ENCODE results near the gene CRYBG2.
"Not testable (repeated sequence)": the region's sequence is repeated elsewhere in the genome, so short reads cannot be mapped to it uniquely, and the experiment has no call there.

The CRYBG2 gene, protein sequence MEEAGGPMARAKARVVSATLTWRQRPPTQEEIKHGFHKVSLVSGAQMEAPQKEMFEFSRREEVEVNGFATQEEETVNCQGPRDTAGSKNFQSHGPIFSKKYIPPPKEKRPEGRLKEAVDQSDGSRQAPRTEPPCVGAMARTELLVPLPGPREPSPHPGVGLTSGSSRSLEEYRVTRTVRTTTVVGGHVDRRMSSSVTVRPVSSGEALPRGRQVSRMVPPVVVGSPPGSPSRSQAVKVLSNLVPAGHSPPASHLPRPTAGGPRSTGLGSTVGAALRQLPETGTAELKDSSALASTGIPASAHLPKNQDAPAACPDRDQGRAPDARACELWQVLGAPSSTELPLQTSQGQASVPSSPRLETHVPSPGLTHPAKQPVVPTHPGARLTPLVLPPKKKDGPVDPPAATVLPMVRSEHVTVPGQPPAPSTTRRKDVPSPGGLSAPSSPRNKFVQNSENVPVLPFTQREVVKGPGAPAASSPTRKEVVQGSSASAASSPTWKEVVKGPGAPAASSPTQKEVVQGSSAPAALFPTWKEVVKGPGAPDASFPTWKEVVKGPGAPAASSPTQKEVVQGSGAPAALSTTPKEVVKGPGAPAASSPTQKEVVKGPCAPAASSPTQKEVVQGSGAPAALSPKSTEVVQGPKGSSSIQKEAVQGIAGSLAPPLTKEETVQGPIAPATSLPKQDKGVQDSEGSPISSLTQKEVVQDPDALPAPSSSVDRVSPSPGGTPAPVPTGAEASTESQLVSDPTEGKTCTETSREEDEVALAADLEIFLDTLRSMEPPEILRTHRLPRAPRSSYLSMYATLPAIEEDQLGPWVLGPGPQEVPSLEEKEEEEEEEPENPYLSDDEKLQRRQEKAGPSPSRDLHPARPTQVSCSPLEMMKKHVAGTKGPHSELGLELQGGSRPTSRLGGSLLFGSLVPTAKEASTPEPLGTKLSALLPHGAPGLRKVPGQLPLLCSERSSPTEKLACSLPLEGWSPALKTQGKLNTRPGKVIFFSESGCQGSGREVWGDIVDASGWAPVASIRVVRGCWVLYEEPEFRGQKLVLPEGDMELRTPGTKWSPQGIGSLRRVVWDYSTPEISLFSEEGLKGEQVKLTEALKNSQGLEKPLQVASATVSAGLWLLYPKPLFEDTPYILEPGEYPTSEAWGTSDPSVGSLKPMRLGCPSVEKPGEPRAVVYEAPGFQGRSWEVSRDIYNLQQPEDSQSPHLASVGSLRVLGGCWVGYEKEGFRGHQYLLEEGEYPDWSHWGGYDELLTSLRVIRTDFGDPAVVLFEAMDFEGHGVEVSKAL (N-terminal part only)

DNA sequence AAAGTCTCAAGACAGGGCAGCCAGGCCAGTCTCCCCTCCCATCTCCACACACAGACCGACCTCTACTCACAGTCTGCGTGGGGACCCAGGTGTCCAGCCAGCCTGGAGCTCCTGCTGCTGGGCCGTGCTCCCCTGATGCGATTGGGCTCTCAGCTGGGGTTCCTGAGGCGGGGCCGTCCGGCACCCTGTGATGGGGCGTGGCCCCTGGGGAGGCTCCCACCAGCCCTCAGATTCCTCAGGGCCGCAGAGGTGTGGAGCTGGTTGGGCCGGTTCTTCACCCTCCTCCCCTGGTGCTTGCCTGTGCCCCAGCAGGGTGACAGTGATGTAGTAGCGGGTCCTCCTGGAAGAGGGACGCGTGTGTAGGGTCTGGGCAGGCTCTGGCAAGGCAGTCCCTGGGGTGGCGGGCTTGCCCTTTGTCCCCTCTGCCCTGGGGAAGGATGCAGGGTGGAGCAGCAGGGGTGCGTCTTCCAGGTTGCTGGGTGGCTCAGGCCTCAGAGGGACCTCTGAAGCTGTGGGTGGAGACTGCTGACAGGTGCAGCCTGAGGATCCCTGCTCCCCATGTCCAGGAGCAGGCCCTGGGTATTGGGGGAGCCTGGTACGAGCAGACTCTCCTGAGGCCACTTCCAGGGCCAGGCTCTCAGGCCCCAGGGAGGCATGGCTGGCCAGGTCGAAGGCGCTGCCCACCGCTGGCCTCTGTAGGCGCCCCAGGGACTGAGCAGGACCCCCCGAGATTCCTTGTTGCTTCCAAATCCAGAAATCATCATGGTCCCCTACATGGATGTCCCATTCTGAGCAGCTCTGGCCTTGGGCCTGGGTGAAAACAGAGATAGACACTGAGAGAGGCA lies at the start of gene CRYBG2:
Gene CRYBG2 (minus strand): TSS at position 155 of the 845 bp plus-strand sequence. CDS start 7,473 bp downstream, outside the sequence.
- DNase-seq: no peak

DNA sequence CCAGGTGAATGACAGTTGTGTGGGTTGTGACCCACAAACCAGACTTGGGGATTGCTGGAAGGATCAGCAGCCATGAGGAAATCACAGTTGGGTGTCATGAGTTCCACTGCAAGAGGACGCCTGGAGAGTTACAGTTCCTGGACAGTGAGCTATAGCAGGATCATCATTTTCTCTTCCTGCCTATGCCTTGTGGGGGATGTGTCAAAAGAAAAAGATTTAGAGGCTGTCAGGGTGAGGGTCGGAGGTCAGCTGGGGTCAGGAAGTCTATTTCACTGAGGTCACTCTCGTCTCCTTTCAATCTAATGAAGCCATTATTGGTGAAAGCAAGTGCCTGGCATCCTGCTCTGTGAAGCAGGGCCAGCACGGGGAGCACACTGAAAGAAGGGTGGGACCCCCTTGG lies 49.7 kb upstream of the CRYBG2 start:
- DNase-seq: no peak

DNA sequence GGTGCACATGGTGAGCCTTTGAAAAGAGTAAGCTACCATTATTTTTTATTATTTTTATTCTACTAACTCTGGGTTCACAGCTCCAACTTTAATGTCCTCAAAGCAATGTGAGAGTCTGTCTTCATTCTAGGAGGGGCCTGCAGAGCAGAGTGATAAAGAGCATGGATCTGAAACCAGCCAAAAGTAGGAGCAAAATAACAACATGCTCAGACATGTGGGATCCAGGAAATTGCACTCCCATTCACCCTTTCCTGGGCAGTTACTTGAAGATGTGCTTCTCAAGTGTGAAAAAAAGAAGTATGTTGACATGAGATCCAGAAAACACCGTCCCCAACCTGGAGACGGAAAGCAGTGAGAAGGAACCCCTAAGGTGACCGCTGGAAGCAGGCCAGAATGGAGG lies 48.0 kb upstream of the CRYBG2 start:
- DNase-seq: no peak

DNA sequence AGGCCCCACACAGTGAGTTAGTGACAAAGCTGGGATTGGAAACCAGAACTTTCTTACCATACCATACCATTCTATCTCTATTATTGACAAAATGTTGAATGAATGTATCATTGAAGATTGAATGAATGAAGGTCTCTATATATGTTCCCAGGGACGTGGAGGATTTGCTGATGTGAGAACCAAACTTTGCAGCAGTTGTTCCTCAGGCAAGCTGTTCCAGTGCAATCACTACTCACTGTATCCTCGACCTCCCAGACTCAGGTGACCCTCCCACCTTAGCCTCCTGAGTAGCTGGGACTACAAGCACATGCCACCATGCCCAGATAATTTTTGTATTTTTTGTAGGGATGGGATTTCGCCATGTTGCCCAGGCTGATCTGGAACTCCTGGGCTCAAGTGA lies 45.1 kb upstream of the CRYBG2 start:
- no peak for DNase-seq

DNA sequence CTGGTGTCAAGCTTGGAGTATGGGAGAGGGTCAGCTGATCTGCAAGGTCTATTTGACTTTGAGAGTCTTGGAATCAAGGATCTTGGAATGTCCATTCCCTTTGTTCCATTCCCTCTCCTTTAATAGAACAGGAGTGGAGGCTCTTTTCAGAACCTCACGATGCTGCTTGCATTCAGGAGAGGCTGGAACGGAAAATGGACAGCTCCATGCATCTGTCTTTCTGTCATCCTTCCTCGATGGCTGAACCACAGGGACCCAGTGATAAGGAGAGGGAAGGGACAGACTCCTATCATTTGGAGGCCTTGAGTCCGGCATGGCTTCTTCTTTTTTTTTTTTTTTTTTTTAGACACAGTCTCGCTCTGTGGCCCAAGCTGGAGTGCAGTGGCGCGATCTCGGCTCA lies 41.8 kb upstream of the CRYBG2 start:
- no peak for DNase-seq

DNA sequence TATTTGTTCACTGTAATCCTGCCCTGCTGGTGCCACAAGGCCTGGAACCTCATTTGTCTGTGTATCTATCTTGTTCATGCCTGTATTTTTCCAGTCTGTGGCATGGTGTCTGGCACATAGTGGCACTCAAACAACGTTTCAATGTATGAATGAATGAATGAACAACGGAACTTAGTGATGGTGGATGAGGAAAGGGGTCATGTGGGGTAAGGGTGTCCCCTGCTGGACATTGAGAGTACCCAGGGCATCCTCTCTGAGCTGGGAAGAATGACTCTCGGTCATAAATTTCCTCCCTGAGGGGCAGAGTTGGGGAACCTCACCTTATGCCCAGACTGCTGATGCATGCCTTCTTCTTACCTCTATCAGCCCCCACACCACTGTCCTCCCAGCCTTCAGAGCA lies 37.5 kb upstream of the CRYBG2 start:
- peak in 1 of 2 donors; percentile 50 for DNase-seq

DNA sequence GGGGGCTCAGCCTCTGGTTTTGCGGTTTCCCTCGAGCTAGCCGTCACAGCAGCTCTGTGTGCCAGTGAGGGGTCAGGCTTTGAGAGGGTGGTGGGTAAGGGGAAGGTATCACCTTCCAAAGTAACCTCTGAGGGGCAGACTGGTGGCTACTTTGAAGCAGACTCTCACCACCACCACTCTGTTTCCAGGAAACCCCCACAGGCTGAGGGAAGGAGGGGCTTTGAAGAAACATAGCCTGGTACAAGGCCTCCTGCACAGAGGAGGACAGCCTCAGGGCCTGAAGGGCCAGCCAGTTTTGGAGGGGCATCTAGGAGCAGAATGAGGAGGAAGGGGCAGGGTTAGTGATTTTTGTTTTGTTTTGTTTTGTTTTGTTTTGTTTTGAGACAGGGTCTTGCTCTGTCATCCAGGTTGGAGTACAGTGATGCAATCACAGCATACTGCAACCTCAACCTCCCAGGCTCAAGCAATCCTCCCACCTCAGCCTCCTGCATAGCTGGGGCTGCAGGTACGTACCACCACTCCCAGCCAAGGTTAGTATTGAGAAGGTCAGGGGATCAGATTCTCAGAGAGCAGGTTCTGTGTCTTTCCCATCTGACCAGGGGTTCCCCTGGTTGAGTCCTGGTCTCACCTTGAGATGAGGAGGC lies 35.8 kb upstream of the CRYBG2 start:
- DNase-seq: no peak

DNA sequence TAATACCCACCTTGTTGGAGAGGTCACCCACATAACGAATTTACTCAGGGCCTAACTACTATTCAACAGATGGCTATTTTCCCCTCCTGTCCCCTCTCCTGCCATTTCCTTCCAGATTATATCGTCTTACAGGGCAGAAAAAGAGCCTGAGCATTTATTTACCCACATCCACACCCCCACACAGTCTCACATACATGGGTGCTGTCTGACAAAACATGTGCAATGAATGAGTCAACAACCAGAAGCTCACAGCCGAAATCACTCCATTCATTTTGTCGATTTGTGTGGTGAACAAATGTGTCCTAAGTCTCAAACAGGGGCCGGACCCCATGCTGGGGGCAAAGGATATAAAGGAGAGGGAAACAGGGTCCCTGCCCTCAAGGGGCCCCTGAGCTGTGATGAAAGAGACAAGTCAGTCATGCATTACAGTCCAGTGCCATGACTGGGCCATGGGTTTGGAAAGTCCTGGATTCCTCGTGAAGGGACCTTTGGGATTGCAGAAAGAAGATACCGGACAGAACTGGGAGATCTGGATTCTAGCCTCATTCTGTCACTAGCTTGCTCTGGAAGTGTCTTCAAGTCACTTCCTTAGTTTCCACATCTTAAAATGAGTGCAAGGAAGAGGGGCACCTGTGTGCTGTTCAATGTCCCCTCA lies 35.0 kb upstream of the CRYBG2 start:
- DNase-seq: no peak

DNA sequence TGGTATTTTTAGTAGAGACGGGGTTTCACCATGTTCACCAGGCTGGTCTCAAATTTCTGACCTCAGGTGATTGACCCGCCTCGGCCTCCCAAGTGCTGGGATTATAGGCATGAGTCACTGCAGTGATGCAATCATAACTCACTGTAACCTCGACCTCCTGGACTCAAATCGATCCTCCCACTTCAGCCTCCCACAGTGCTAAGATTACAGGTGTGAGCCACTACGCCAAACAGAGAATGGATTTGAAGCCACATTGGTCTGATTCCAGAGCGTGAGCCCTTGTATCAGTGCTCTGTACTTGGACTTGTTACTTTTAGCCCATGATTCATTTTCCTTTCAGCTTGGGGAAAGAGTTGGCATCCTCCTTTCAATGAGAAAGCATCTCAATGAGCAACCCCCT lies 33.5 kb upstream of the CRYBG2 start:
- no peak for DNase-seq

DNA sequence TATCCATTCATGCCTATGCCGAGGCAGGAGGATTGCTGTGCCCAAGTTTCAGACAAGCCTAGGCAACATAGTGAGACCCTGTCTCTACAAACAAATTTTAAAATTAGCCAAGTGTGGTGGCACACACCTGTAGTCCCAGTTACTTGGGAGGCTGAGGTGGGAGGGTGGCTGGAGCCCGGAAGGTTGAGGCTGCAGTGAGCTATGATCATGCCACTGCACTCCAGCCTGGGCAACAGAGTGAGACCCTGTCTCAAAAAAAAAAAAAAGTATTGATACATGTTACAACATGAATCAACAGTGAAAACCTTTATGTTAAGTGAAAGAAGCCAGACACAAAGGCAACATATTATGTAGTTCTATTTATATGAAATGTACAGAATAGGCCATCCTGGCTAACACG lies 31.1 kb upstream of the CRYBG2 start:
- not testable (repeated sequence) for DNase-seq

DNA sequence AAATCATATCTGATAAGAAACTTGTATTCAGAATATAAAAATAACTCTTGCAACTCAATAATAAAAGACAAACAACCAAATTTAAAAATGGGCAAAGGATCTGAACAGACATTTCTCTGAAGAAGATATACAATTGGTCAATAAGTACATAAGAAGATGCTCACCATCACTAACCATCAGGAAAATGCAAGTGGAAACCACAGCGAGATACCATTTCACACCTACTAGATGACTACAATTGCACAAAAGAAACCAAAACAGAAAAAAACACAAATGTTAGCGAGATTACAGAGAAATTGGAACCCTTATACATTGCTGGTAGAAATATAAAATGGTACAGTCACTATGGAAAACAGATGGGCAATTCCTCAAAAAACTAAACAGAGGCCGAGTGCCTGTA lies 30.1 kb upstream of the CRYBG2 start:
- DNase-seq: no peak

DNA sequence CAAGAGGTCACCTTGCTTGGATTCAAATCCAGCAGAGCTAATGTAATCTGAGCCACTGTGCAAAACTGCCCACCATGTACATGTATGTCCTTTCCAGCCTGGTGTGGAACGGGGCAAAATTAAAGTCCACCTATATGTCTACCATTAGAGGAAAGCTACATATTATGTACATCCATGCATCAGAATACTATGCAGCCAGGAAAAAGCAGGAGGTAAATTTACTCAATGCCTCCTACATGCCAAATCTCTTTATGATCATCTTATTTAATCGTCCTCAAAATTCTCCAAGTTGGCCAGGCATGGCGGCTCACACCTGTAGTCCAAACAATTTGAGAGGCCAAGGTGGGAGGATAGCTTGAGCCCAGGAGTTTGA lies 24.9 kb upstream of the CRYBG2 start:
- no peak for DNase-seq

DNA sequence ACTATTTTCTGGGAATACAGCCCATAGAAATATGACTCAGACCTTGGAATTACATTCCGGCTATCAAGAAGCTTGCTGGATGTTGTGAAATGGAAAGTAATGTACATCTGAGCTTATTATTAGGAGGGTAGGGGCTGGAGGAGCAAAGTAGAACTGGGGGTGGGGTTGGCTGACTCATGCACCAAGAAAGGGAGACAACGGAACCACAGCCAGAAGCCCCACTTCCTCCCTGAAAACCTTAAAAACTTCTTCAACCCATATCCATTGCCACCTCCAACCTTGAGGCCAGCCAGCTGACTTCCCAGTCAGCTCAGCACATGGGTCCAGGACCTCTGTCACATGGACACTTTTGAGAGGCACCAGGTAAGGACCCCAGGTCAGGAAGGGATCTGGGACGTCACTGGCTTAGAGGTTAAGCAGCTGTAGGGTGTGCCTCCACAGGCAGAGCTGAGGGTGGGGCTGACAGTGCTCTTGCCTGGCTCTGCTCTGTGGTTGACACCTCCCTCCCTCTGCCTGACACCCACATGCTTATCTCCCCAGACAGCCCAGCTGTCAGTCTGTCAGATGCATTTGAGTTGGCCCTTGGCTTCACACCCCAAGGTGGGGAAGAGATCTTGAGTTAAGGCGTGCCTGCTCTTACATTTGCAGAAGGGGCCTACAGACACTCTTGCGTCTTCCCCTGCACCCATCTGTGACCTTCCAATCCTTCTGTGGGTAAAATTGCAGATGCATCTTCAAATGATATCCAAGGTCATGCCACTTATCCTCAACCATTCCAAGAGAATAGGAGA lies 24.4 kb upstream of the CRYBG2 start:
- DNase-seq: peak; percentile 13 to 95

DNA sequence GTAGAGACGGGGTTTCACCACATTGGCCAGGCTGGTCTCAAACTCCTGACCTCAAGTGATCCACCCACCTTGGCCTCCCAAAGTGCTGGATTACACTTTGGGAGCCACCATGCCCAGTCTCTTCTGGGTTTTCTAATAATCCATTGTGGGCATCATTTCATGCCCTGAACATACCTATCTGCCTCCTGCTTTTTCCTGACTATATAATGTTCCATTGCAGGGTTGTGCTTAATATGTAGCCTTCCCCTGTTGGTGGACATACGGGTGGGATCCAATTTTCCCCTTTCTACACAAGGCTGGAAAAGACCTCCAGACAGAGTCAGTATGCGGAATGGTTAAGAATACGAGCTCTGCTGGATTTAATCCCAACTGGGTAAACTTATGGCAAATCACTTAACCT lies 22.1 kb upstream of the CRYBG2 start:
- no peak for DNase-seq

DNA sequence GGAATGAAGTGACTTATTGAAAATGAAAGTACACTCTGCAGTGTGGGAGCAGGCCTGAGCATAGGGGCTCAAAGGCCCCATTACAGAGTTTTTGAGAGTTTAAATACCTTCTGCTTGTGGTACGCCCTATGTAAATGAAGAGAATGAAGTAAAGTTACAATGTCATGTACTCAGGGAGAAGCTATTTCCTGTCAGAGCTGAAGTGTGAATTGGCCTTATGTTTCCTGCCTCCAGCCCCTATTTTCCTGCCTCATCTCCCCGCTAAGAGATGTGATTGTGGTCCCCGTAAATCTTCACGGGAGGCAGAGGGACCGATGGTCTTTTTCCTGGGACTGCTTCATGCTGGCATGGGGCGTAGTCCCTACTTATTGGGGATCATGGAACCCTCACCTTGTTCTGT lies 21.2 kb upstream of the CRYBG2 start:
- peak in 1 of 2 donors; percentile 64 for DNase-seq

DNA sequence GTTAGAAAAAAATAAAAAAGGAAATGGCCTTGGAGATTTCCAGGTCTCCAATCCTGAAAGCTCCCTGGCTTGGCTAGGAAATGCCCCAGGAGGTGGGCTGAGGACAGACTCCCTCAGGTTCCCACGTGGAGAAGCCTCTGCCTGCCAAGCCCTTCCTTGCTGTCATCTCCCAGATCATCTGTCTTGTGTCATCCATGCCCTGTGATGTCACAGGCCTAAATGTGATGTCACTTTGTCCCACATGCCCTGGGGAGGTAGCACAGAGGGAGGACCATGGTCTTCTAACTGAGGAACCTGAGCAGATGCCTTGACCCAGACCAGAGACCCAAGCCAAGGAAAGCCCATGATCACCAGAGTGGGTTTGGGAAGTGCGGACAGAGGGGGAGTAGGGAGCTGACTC lies 20.4 kb upstream of the CRYBG2 start:
- DNase-seq: not testable (repeated sequence)

DNA sequence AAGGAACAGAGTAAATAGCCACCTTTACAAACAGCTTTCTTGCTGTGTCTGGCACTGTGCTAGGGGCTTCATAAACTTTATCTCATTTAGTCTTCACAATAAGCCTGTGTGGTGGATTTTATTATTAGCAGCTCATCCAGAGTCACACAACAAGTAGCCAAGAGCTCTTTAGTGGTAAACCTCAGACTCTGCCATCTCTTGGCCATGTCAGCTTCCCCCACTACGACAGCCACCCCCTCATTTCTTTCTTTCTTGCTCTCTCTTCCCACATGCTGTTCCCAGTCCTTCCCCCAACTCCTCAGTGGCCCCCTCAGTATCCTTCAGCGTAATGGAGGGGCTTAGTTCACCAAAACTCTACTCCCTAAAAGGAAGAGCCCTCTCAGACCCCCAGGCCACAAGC lies 19.9 kb upstream of the CRYBG2 start:
- no peak for DNase-seq

DNA sequence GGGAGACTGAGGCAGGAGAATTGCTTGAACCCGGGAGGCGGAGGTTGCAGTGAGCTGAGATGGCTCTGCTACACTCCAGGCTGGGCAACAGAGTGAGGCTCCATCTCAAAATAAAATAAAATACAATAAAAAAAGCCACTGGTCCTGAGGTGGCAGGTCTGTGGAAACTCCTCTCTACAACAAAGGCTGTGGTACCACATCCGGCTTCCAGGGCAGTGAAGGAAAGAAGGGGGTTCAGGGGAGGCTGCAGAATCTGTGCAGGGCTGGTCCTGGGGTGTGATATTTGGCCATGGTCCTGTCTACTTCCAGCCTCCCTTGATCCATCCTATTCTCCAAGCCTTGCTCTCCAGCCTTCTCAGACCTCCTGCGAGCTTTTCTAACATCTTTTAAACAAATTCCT lies 19.4 kb upstream of the CRYBG2 start:
- no peak for DNase-seq

DNA sequence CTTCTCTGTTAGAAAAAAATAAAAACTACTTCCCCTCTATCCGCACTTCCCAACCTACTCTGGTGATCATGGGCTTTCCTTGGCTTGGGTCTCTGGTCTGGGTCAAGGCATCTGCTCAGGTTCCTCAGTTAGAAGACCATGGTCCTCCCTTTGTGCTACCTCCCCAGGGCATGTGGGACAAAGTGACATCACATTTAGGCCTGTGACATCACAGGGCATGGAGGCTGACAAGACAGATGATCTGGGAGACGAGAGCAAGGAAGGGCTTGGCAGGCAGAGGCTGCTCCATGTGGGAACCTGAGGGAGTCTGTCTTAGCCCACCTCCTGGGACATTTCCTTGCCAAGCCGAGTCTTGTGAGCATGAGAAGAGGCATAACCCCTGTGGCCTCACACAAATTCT lies 18.7 kb upstream of the CRYBG2 start, which contains the start of gene ZNF683:
Gene ZNF683 (minus strand): TSS at position 140 of the 400 bp plus-strand sequence. CDS start 4,179 bp downstream, outside the sequence.
- DNase-seq: not testable (repeated sequence)

DNA sequence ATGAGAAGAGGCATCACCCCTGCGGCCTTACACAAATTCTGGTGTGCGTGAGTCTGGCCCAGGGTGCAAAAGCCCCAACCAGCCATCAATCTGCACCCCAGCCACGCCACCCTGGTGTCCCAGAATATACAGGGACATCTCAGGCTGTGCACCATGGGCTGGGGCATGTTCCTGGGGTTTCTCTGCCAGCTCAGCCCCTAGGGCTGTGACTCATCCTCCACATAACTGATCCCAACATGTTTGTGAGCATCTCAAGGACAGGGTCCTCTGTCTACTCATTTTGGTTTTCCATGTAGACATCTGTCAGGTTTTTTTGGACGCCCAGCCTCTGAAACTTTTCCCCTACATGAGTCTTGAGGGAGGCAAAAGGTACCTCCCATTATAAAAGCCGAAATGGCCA lies 18.1 kb upstream of the CRYBG2 start:
- no peak for DNase-seq

All from bone marrow (tissue), 2 donors.